Measurements from ENCODE around the gene CNPY1. TPM values are rescaled to one million over a fixed set of nuclear protein-coding genes. Genes with fewer than 3 reads are reported as not detected.

Gene CNPY1
- total RNA-seq, 4 donors from 2014 or later = not detected

- Histone ChIP-seq H3K9me3 (no peaks in the 10 kb centered on the region), H3K4me1 (peaks cover 0 to 10% (median 4%) of the 10 kb centered on the region in 4 donors), H3K27me3 (peaks cover 99% of the 10 kb centered on the region), H3K27ac (no peak overlapping the region), H3K36me3 (no peaks in the 10 kb centered on the region), H3K4me3 (no peak overlapping the region)
- in situ Hi-C loops (cut with MboI; ENCODE audit: low pct_ligation_motif_present in 1 of 4, low pct_unique_long_range_greater_than_20kb in 1 of 4, low sequenced_read_pairs in 3 of 4) = no loop called here
- intact Hi-C loops (cut with DNase I; ENCODE audit: low total_unique reads) = no loop called here
- WGBS, 2 donors (ENCODE audit: low coverage in 1 of 2) = 72 to 79% methylated on average over 13 of the region's 13 CpGs
- TF ChIP-seq POLR2A (IDR thresholded peaks at IDR 0.05) (no peak), CTCF (IDR thresholded peaks at IDR 0.05) (no peak), POLR2AphosphoS5 (IDR thresholded peaks at IDR 0.05) (no peak), EP300 (IDR thresholded peaks at IDR 0.05; ENCODE audit: low read depth) (no peak)
- no peak for DNase-seq
Measured at GRCh38 chr7:155513543-155514285, 32.6 kb downstream of the CNPY1 start.

GRCh38 chr7:155512246-155512887 is 34.0 kb downstream of the CNPY1 start:
- TF ChIP-seq EP300 (IDR thresholded peaks at IDR 0.05; ENCODE audit: low read depth) = no peak
- no peak for TF ChIP-seq POLR2A (IDR thresholded peaks at IDR 0.05)
- H3K27me3 ChIP-seq = peaks cover 99% of the 10 kb centered on the region
- H3K9me3 ChIP-seq = no peaks in the 10 kb centered on the region
- WGBS, 2 donors (ENCODE audit: low coverage in 1 of 2) = 28 to 31% methylated on average over 2 to 4 of the region's 4 CpGs
- no peak overlapping the region for H3K4me3 ChIP-seq
- in situ Hi-C loops (cut with MboI; ENCODE audit: low pct_ligation_motif_present in 1 of 4, low pct_unique_long_range_greater_than_20kb in 1 of 4, low sequenced_read_pairs in 3 of 4) (no loop called here), intact Hi-C loops (cut with DNase I; ENCODE audit: low total_unique reads) (no loop called here)
- no peaks in the 10 kb centered on the region for H3K36me3 ChIP-seq
- H3K4me1 ChIP-seq = peaks cover 0 to 10% (median 4%) of the 10 kb centered on the region in 4 donors
- no peak for DNase-seq
- H3K27ac ChIP-seq = no peak overlapping the region

- Histone ChIP-seq H3K27me3 (peaks cover 100% of the 10 kb centered on the region), H3K4me3 (no peak overlapping the region), H3K4me1 (peaks cover 0 to 10% (median 4%) of the 10 kb centered on the region in 4 donors), H3K9me3 (no peaks in the 10 kb centered on the region), H3K27ac (no peak overlapping the region), H3K36me3 (no peaks in the 10 kb centered on the region)
- no peak for DNase-seq
- TF ChIP-seq POLR2AphosphoS5 (IDR thresholded peaks at IDR 0.05) (no peak), EP300 (IDR thresholded peaks at IDR 0.05; ENCODE audit: low read depth) (no peak), POLR2A (IDR thresholded peaks at IDR 0.05) (no peak), CTCF (IDR thresholded peaks at IDR 0.05) (no peak)
- in situ Hi-C loops (cut with MboI; ENCODE audit: low pct_ligation_motif_present in 1 of 4, low pct_unique_long_range_greater_than_20kb in 1 of 4, low sequenced_read_pairs in 3 of 4) = no loop called here
- WGBS, 2 donors (ENCODE audit: low coverage in 1 of 2) = 9 to 16% methylated on average over 5 of the region's 5 CpGs
- intact Hi-C loops (cut with DNase I; ENCODE audit: low total_unique reads) = no loop called here
Measured at GRCh38 chr7:155511702-155511996, 34.7 kb downstream of the CNPY1 start.

- DNase-seq = no peak
- in situ Hi-C loops (cut with MboI; ENCODE audit: low pct_ligation_motif_present in 1 of 4, low pct_unique_long_range_greater_than_20kb in 1 of 4, low sequenced_read_pairs in 3 of 4) = no loop called here
- intact Hi-C loops (cut with DNase I; ENCODE audit: low total_unique reads) = no loop called here
- Histone ChIP-seq H3K36me3 (no peaks in the 10 kb centered on the region), H3K27ac (no peak overlapping the region), H3K4me1 (peaks cover 0 to 10% (median 4%) of the 10 kb centered on the region in 4 donors), H3K9me3 (no peaks in the 10 kb centered on the region), H3K4me3 (no peak overlapping the region), H3K27me3 (peaks cover 100% of the 10 kb centered on the region)
- TF ChIP-seq CTCF (IDR thresholded peaks at IDR 0.05) (no peak), POLR2AphosphoS5 (IDR thresholded peaks at IDR 0.05) (no peak)
- WGBS, 2 donors (ENCODE audit: low coverage in 1 of 2) = 6 to 9% methylated on average over 5 to 6 of the region's 6 CpGs
Measured at GRCh38 chr7:155510975-155511701, 35.2 kb downstream of the CNPY1 start.
